22Rv1 (cell line): Measurements from ENCODE around the gene GCSAM.

Experiments used
- ZFX ChIP-seq: fragments of 450-650 bp; IDR thresholded peaks from 2 replicates; pipeline ENCODE4 v1.6.1; 2017; ENCODE audit warnings: antibody characterized with exemption, borderline replicate concordance
- TF ChIP-seq, protein P1 (sequence below): fragments of 450-650 bp; IDR thresholded peaks from 2 replicates; pipeline ENCODE4 v1.5.1; 2017; ENCODE audit warnings: mild to moderate bottlenecking

DNA sequence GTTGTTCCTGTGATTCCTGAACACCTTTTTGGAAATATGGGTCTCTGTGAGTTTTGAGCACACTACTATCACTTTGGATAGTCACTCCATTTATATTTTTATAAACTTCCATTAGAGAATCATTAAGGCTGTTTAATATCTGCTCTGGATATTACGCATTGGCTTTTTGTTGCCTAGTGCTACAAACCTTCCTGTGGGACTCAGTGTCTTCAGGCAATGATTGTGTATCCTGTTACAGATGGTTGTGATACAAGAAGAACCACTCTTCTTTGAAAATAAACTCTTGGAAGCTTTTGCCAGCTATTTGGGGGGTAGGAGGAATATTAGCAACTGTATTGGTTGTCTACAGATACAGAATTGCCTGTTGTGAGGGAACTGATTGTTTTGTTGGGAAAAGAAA lies 15.6 kb downstream of the GCSAM start:
- TF ChIP-seq, protein P1, sequence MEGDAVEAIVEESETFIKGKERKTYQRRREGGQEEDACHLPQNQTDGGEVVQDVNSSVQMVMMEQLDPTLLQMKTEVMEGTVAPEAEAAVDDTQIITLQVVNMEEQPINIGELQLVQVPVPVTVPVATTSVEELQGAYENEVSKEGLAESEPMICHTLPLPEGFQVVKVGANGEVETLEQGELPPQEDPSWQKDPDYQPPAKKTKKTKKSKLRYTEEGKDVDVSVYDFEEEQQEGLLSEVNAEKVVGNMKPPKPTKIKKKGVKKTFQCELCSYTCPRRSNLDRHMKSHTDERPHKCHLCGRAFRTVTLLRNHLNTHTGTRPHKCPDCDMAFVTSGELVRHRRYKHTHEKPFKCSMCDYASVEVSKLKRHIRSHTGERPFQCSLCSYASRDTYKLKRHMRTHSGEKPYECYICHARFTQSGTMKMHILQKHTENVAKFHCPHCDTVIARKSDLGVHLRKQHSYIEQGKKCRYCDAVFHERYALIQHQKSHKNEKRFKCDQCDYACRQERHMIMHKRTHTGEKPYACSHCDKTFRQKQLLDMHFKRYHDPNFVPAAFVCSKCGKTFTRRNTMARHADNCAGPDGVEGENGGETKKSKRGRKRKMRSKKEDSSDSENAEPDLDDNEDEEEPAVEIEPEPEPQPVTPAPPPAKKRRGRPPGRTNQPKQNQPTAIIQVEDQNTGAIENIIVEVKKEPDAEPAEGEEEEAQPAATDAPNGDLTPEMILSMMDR: no peak
- TF ChIP-seq ZFX: no peak
